SK-N-MC (cell line): Measurements from ENCODE around the gene ATP8B2.

Experiments
- EZH2 ChIP-seq: fragments of 200-600 bp; sonication (generic); IDR thresholded peaks from one replicate; pipeline ENCODE4 v1.6.1; 2017; ENCODE audit warnings: antibody characterized with exemption
- POLR2AphosphoS5 ChIP-seq: IDR thresholded peaks from 2 replicates; pipeline ENCODE4 v1.6.1; 2012; ENCODE audit warnings: mild to moderate bottlenecking, low read depth, low read length, borderline replicate concordance

GRCh38 chr1:154328318-154329151 is 3.2 kb downstream of the ATP8B2 start:
- TF ChIP-seq EZH2, result no peak
- no peak for TF ChIP-seq POLR2AphosphoS5
